ENCODE data around the gene TGM3.
"Not testable (repeated sequence)": the region's sequence is repeated elsewhere in the genome, so short reads cannot be mapped to it uniquely, and the experiment has no call there.

The TGM3 gene, protein sequence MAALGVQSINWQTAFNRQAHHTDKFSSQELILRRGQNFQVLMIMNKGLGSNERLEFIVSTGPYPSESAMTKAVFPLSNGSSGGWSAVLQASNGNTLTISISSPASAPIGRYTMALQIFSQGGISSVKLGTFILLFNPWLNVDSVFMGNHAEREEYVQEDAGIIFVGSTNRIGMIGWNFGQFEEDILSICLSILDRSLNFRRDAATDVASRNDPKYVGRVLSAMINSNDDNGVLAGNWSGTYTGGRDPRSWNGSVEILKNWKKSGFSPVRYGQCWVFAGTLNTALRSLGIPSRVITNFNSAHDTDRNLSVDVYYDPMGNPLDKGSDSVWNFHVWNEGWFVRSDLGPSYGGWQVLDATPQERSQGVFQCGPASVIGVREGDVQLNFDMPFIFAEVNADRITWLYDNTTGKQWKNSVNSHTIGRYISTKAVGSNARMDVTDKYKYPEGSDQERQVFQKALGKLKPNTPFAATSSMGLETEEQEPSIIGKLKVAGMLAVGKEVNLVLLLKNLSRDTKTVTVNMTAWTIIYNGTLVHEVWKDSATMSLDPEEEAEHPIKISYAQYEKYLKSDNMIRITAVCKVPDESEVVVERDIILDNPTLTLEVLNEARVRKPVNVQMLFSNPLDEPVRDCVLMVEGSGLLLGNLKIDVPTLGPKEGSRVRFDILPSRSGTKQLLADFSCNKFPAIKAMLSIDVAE

DNA sequence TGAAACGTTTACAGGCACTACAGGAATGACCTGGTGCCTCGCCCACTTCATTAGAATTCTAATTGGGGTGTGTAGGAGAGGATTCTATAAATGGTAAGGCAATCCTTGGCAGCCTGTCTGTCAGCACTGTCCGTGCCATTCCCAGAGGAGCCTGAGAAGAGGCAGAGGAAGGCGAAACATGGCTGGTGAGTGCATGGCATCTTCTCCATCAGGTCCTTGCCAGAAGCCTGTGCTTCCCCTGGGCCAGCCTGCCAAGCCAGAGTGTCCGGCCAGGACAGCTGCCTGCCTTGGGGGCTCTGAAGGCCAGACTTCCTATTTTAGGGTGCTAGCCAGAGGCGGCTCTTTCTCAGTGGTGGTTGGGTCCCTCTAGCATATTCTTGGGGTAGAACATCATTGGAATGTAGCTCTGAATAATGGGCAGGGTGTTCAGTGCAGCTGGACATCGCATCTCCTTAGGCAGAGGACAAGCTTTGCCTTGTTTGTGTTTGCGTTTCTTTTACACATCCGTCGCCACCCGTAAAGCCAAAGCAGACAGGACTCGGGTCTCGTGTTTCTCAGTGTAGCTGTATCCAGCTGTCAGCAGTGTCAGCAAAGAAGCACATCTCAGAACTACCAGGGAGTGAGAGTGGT is at the start of gene TGM3:
TGM3 (plus strand) TSS at position 116 of the 630 bp plus-strand sequence; CDS start at position 179, 63 bp downstream.
- no peak for FAIRE-seq

GRCh38 chr20:2246069-2246491 is 49.7 kb upstream of the TGM3 start:
- no peak for FAIRE-seq

- FAIRE-seq: no peak
Measured at GRCh38 chr20:2248837-2249236, 47.0 kb upstream of the TGM3 start.

GRCh38 chr20:2249935-2250334 is 45.9 kb upstream of the TGM3 start:
- no peak for FAIRE-seq

DNA sequence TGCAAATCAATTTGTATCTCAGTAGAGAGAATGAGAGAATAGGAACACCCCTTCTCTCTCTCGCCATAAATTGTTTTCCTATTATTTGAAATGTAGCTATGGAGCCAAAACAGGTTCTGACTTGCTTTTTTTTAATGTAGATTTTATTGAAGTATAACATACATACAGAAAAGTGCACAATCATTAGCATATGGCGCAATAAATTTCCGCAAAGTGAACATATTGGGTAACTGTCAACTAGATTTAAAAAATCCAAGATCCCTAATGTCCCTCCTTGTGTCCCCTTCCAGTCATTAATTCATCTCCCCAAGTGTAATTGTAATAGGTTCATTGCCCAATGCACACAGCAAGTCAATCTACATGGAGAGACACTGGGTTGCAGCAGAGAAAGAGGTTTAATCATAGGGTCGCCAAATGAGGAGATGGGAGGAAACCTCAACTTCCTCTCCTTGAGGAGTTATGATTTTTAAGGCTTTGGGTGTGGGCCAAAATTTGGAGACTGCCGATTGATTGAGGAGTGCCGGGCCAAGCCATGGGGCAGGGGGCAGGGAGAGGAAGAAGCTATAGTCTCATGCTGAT is 43.3 kb upstream of the TGM3 start:
- no peak for FAIRE-seq

DNA sequence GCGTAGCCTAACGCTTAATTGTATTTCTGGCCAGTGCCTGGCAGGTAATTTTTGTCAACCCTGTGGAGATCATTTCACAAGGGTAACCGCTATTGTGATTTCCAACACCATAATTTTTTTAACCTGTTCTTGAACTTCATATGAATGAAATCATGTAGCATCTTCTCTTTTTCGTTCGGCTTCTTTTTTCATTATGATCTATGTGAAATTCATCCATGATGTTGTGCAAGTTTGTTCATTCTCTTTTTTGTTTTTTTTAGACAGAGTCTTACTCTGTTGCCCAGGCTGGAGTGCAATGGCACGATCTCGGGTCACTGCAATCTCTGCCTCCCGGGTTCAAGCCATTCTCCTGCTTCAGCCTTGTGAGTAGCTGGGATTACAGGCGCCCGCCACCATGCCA is 42.5 kb upstream of the TGM3 start:
- no peak for FAIRE-seq

- FAIRE-seq: no peak
Measured at GRCh38 chr20:2254333-2254732, 41.5 kb upstream of the TGM3 start.

DNA sequence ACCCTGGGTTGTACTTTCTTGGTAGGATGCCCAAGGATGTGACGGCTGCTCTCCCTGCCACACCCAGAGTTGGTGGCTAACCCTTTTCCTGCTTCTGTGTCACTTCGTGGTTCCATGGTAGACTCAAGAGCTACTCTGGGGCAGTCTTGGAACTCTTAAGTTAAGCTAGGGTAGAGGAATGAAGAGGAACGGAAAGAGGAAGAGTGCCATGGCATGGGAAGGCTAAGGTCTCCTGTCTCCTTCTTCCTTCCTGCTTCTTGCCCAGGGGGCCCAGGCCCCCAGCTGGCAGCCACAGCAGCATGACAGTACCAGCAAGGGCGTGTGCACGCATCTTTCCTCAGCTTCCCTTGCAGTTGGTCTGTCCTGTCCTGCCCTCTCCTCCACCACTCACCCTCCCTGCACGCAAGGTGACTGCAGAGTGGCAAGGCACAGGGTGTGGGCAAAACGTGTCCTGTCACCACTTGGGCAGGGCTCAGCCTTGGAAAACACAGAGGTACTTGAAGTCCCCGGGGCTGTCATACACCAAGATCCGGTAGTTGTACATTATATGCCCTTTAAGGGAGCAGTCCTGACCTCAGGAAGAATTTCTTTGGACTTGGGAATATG is 39.8 kb upstream of the TGM3 start:
- no peak for FAIRE-seq

DNA sequence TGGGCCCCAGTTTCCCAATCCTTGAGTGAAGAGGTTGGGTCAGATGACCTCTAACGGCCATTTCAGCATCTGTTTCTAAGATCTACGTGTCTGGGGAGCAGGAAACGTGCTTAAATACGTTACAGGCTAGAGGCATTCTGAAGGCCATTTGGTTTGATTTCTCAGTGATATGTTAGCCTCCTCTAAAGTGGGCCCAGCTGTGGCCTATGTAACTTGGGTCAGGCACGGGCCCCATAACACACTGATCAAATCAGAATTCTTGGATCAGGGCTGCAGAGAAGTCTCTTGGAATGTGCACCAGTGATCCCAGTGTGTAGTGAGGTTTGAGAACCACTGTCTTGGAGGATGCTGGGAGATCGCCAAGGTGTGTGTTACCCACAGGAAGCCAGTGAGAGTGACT is 36.1 kb upstream of the TGM3 start:
- FAIRE-seq: no peak

DNA sequence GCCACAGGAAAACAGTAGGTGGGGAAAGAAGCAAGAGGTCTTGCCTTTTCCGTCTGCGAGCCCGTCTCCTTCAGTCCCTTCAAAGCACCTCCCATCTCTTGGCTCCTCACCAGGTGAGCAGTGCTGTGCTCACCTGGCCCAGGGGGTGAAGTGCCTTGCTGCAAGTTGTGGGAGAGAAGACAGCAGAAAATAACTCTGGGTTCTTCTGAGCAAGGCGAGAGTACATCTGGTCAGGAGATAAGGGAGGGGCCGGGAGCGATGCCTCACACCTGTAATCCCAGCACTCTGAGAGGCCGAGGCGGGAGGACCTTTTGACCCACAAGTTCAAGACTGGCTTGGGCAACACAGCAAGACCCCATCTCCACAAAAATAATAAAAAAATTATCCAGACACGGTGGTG is 35.6 kb upstream of the TGM3 start:
- no peak for FAIRE-seq

- FAIRE-seq: no peak
Measured at GRCh38 chr20:2261046-2261485, 34.7 kb upstream of the TGM3 start.

- no peak for FAIRE-seq
Measured at GRCh38 chr20:2261629-2262028, 34.2 kb upstream of the TGM3 start.

DNA sequence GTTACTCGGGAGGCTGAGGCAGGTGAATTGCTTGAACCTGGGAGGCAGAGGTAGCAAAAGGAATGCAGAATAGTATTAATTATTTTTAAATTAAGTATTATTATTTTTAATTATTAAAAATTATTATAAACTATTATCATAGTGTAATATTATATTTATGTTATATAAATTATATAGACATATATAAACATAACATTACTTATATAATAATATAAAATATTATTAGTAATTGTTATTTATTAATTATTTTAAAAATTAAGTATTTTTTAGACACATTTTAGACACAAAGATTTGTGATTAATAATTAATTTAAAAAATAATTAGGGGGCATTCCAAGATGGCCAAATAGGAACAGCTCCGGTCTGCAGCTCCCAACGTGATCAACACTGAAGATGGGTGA is 31.7 kb upstream of the TGM3 start:
- FAIRE-seq: no peak

DNA sequence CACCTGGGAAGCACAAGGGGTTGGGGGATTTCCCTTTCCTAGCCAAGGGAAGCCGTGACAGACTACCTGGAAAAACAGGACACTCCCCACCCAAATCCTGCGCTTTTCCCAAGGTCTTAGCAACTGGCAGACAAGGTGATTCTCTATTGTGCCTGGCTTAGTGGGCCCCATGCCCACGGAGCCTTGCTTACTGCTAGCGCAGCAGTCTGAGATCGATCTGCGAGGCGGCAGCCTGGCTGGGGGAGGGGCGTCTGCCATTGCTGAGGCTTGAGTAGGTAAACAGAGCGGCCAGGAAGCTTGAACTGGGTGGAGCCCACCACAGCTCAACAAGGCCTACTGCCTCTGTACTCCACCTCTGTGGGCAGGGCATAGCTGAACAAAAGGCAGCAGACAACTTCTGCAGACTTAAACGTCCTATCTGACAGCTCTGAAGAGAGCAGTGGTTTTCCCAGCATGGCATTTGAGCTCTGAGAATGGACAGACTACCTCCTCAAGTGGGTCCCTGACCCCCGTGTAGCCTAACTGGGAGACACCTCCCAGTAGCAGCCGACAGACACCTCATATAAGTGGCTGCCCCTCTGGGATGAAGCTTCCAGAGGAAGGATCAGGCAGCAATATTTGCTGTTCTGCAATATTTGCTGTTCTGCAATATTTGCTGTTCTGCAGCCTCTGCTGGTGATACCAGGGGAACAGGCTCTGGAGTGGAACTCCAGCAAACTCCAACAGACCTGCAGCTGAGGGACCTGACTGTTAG is 31.0 kb upstream of the TGM3 start:
- FAIRE-seq: not testable (repeated sequence)

- no peak for FAIRE-seq
Measured at GRCh38 chr20:2273634-2274302, 22.0 kb upstream of the TGM3 start.

DNA sequence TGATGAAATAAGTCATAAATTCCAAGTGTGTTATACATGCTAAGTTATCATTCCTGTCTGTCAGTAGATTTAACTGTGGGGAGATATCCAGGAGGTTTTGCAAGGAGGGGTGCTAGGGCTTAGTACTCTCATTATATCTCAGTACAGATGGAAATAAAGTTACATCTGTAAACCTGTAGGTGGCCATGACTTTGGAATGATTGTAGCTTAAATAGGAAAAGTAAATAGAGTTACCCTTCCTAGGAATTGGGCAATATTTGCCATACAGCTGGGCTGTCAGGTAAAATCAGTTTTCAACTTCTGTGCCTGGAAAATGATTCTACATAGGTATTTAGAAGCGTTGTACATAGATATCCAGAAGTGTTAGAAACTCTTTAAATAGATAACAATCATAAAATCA is 19.8 kb upstream of the TGM3 start:
- FAIRE-seq: no peak

DNA sequence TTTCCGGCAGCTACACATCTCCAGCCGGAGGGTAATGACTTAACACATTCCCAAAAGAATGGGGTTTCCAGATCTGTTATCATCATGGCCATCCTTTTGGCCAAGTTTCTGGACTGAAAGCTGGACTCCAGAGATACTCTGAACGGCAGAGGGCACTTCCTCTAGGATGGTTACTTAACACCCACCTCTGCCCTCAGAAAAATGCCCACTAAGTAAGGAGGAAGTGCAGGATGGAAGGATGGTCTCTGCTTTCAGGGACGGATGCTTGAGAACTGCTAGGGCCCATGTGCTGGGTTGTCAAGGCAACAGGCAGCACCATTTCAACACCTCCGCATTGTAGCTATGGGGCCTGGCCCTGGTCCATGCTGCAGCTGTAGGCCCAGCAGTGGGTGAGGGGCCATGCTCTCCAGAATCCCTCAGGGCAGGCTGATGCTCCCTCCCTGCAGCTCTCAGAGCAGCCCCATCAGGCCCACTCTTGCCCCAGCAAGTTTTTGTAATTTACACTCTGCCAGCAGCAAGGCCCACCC is 16.5 kb upstream of the TGM3 start:
- no peak for FAIRE-seq

- FAIRE-seq: no peak
Measured at GRCh38 chr20:2280082-2280481, 15.7 kb upstream of the TGM3 start.

- FAIRE-seq: no peak
Measured at GRCh38 chr20:2281563-2281962, 14.2 kb upstream of the TGM3 start.

- no peak for FAIRE-seq
Measured at GRCh38 chr20:2282181-2282580, 13.6 kb upstream of the TGM3 start.

- FAIRE-seq: no peak
Measured at GRCh38 chr20:2283706-2284423, 11.9 kb upstream of the TGM3 start.

Measured in islet of Langerhans (tissue), 1 donor.